GM06990 (cell line): Measurements from ENCODE around the gene ASAP2.

Experiments
- DNase-seq: peaks from one replicate; pipeline ENCODE4 v3.0.0-alpha.2; 2011; ENCODE audit not compliant: insufficient read length; ENCODE audit errors: extremely low read depth
- H3K27me3 ChIP-seq: replicated peaks from 2 replicates; pipeline ENCODE4 v1.6.0; 2011; ENCODE audit warnings: low read length; ENCODE audit not compliant: control insufficient read depth, insufficient read depth
- H3K36me3 ChIP-seq: 2 replicates; pipeline ENCODE4 v1.5.1; 2011; ENCODE audit warnings: low read length; ENCODE audit not compliant: control insufficient read depth, insufficient read depth
- H3K4me3 ChIP-seq: replicated peaks from 2 replicates; pipeline ENCODE4 v1.5.1; 2011; ENCODE audit warnings: low read depth, mild to moderate bottlenecking, control low read depth, low read length
- CTCF ChIP-seq: IDR thresholded peaks from 2 replicates; pipeline ENCODE4 v1.5.1; 2011; ENCODE audit warnings: low read length, control low read depth, mild to moderate bottlenecking, inconsistent platforms; ENCODE audit not compliant: insufficient read depth, poor library complexity, severe bottlenecking

Gene ASAP2

GRCh38 chr2:9419541-9419940, 212.9 kb downstream of the ASAP2 start:
- no peak for TF ChIP-seq CTCF
- Histone ChIP-seq H3K36me3 (peaks cover 9% of the 10 kb centered on the region), H3K4me3 (no peak overlapping the region), H3K27me3 (no peaks in the 10 kb centered on the region)
- DNase-seq, result no peak

DNA sequence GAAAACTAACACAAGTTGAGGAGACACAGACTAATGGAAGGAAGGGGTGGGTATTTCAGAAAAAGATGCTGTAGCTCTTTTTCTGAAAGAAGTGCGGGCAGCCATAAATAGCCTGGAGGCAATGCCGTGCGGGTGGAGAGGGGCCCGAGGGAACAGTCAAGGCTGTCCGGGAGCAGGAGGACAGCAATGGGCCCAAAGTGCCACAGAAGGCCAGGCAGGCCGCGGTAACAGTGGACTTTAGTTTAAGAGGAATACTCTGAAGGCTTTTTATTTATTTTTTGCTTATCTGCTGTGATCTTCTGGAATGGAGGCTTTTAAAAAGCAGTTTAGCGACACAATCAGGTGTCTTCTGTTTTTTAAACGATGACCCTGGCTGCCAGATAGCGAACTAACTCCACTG, 213.9 kb downstream of the ASAP2 start:
- no peak for TF ChIP-seq CTCF
- Histone ChIP-seq H3K4me3 (no peak overlapping the region), H3K36me3 (peaks cover 9% of the 10 kb centered on the region), H3K27me3 (no peaks in the 10 kb centered on the region)
- DNase-seq, result no peak

- DNase-seq, result no peak
- Histone ChIP-seq H3K36me3 (no peaks in the 10 kb centered on the region), H3K4me3 (peak overlapping the region; percentile 81), H3K27me3 (no peaks in the 10 kb centered on the region)
- TF ChIP-seq CTCF, result peak; percentile 4
Measured at GRCh38 chr2:9422321-9423099, 215.9 kb downstream of the ASAP2 start.

- no peaks in the 10 kb centered on the region for H3K36me3 ChIP-seq
- H3K4me3 ChIP-seq, result peak within 1 kb of the TSS; percentile 81
- H3K27me3 ChIP-seq, result no peaks in the 10 kb centered on the region
- TF ChIP-seq CTCF, result no peak
- DNase-seq, result peak; percentile 98
Measured at GRCh38 chr2:9423100-9423921, 216.7 kb downstream of the ASAP2 start, which contains the start of the genes CPSF3 and ITGB1BP1. Gene CPSF3, plus strand, starts transcription at chr2:9423654. Its CDS starts 120 bp downstream, at chr2:9423774. Gene ITGB1BP1, minus strand, starts transcription at chr2:9423528. Its CDS starts 4,831 bp downstream, at chr2:9418697.

GRCh38 chr2:9423922-9424272, 217.3 kb downstream of the ASAP2 start:
- no peaks in the 10 kb centered on the region for H3K27me3 ChIP-seq
- peak overlapping the region; percentile 81 for H3K4me3 ChIP-seq
- H3K36me3 ChIP-seq, result no peaks in the 10 kb centered on the region; the same call in 1 of the 2 replicates
- TF ChIP-seq CTCF, result no peak
- no peak for DNase-seq
